Ecto neural progenitor cell (in vitro differentiated cells): ENCODE measurements around the gene ANKZF1.
A peak's percentile ranks its signal among the peaks of the same experiment; 100 is the strongest.

ENCODE experiments used
- DNase-seq: peaks from one replicate; pipeline ENCODE4 v3.0.0-alpha.2; 2018; ENCODE audit warnings: low spot score

The ANKZF1 gene

DNA sequence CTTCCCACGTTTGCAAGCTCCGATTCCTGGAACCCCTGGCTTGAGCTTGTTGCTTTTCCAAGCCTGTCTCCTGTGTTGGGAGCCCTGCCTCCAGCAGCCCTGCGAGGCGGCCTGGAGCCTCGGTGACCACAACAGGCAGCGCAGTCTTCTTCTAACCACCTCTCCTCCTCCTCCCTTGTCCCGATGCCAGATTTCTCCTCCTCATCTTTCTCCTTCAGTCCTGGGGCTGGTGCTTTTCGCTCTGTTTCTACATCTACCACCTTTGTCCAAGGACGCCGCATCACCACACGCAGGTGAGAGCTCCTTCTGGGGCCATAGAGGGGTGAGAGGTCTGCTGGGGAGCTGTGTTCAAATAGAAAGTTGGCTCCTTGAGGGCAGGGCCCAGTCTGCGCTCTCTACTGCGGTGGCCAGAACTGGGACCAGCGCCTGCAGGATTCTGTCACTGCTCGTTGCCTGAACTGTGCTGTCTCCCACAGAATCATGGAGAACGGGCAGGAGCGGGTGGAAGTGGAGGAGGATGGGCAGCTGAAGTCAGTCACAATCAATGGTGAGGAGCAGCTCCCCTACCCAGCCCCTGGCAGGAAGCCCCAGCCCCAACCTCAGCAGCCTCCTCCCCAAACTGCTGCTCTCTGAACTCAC, 53.5 kb downstream of the ANKZF1 start:
- no peak for DNase-seq

- no peak for DNase-seq
Observed at GRCh38 chr2:219284501-219285372, 55.1 kb downstream of the ANKZF1 start.

DNA sequence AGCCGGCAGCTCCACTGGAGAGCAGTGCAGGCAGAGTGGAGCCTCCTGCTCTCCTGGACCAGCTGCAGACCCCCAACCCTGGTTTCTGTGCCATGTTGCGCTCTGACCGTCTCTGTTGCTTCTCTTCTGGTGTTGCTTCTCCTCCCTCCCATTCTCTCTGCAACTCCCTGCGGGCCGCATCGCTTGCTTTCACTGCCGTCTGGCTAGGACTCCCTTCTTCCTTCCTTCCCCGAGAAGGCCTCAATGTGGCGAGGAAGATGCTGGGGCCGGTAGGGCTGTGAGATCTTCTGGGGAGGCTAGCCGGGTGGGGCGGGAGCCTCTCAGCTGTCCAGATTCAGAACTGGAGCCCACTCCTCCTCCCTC, 55.7 kb downstream of the ANKZF1 start:
- DNase-seq = no peak

DNA sequence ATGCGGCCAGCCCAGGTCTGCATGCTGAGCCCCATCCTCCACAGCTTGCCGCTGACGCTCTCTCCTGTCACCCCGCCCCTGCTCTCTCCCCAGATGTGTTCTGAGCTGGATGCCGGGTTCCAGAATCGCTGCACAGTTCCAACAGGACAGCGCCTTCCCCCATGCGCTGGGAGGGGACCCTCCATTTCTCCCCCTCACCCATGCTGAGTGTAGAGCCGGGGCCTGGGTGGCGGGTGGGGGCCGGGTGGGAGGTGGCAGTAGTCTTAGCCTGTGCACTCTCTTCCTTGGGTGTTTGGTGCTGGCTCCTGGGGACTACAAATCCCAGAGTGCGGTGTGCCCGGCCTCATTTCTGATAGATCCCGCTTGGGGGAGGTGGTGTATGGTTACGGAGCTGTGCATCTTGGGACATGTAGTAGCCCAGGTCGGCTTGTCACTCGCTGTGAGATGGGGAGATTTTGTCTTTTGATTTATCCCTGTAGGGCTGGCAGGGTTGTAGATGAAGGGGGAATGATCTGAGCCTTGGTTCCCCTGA, 56.4 kb downstream of the ANKZF1 start:
- peak; percentile 83 for DNase-seq
